Activated naive CD8-positive, alpha-beta T cell treated with anti-CD3 and anti-CD28 coated beads, Interleukin-2, amount 50 U/mL, for 16 hours (primary cell): ENCODE measurements around the gene OXTR.

Source experiments
- DNase-seq: peaks from one replicate; pipeline ENCODE4 v3.0.0-alpha.2; 2020; ENCODE audit warnings: low read depth, low spot score

OXTR gene

GRCh38 chr3:8712045-8712907, 57.1 kb downstream of the OXTR start:
- no peak for DNase-seq

GRCh38 chr3:8709801-8710507, 59.5 kb downstream of the OXTR start:
- no peak for DNase-seq

- DNase-seq = no peak
Observed at GRCh38 chr3:8709287-8709686, 60.1 kb downstream of the OXTR start.

- DNase-seq = no peak
Observed at GRCh38 chr3:8705575-8705974, 63.8 kb downstream of the OXTR start.

GRCh38 chr3:8702560-8702959, 66.9 kb downstream of the OXTR start:
- no peak for DNase-seq
